Esophagus squamous epithelium (tissue), 4 donors: ENCODE results near the gene KRT77.

Source experiments
- CTCF ChIP-seq, 6 experiments: fragments of 450-650 bp in 4 of 6; fragments of 200-600 bp in 2 of 6; sonication (generic) in 2 of 6; IDR thresholded peaks; one replicate each; pipeline ENCODE4 v1.5.1; 2016 to 2019; ENCODE audit warnings: antibody characterized with exemption in 6 of 6, mild to moderate bottlenecking in 4 of 6, moderate library complexity in 4 of 6
- POLR2A ChIP-seq, 4 donors: fragments of 450-650 bp; IDR thresholded peaks; one replicate each; pipeline ENCODE4 v1.6.1; 2017; ENCODE audit warnings: antibody characterized with exemption in 4 of 4, mild to moderate bottlenecking in 4 of 4, moderate library complexity in 3 of 4

- TF ChIP-seq CTCF (IDR thresholded peaks at IDR 0.05) (no peak), POLR2A (IDR thresholded peaks at IDR 0.05) (no peak)
Observed at GRCh38 chr12:52645120-52645761, 58.1 kb downstream of the KRT77 start.
